ENCODE results near the gene ALG1.
"Not testable (repeated sequence)": the region's sequence is repeated elsewhere in the genome, so short reads cannot be mapped to it uniquely, and the experiment has no call there.

DNA sequence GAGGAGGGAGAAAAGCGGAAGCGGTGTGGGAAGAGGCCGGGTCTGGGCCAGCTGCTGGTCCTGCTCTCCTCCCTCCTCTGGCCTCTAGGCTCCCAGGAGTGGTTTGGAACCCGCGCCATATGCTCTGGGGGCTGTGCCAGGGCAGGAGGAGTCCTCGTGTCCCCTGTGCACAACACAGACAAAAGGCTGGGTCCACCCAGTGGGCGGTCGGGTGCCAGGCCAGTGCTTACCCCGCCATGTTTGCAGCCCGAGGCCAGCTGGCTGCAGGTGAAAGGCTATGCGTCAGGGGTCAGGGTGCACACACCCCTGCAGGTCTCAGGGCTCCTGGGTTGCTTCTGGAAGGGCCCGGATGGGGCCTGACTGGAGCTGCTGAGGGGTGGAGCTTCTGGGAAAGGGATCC lies 8.8 kb downstream of the ALG1 start:
- TF ChIP-seq, protein P1, sequence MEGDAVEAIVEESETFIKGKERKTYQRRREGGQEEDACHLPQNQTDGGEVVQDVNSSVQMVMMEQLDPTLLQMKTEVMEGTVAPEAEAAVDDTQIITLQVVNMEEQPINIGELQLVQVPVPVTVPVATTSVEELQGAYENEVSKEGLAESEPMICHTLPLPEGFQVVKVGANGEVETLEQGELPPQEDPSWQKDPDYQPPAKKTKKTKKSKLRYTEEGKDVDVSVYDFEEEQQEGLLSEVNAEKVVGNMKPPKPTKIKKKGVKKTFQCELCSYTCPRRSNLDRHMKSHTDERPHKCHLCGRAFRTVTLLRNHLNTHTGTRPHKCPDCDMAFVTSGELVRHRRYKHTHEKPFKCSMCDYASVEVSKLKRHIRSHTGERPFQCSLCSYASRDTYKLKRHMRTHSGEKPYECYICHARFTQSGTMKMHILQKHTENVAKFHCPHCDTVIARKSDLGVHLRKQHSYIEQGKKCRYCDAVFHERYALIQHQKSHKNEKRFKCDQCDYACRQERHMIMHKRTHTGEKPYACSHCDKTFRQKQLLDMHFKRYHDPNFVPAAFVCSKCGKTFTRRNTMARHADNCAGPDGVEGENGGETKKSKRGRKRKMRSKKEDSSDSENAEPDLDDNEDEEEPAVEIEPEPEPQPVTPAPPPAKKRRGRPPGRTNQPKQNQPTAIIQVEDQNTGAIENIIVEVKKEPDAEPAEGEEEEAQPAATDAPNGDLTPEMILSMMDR (IDR thresholded peaks at IDR 0.05; ENCODE audit: low read length): not testable (repeated sequence)
- not testable (repeated sequence) for TF ChIP-seq EZH2 (optimal IDR thresholded peaks at IDR 0.05; ENCODE audit: low read depth, low read length)
